ENCODE results near the gene QRFP. TPM values are rescaled to one million over a fixed set of nuclear protein-coding genes. Genes with fewer than 3 reads are reported as not detected.
A peak's percentile ranks its signal among the peaks of the same experiment; 100 is the strongest.

QRFP gene
- polyA plus RNA-seq, 3 donors from 2014 or later, result not detected

GRCh38 chr9:130899051-130899748, 2.6 kb upstream of the QRFP start:
- DNase-seq, result no peak
- Mint-ChIP-seq H3K27me3 (ENCODE audit: low read depth in 3 of 3) (peaks cover 0 to 1% (median 0%) of the 10 kb centered on the region in 3 donors), H3K27ac (no peak overlapping the region), H3K36me3 (no peaks in the 10 kb centered on the region), H3K9me3 (no peaks in the 10 kb centered on the region), H3K4me1 (no peaks in the 10 kb centered on the region), H3K4me3 (no peak overlapping the region)

- Mint-ChIP-seq H3K9me3 (no peaks in the 10 kb centered on the region), H3K4me1 (peaks cover 0 to 2% of the 10 kb centered on the region in 2 donors), H3K4me3 (no peak overlapping the region), H3K27ac (no peak overlapping the region), H3K27me3 (ENCODE audit: low read depth in 3 of 3) (peaks cover 0 to 1% (median 0%) of the 10 kb centered on the region in 3 donors), H3K36me3 (no peaks in the 10 kb centered on the region)
- DNase-seq, result no peak
These were observed 1.9 kb upstream of the QRFP start for GRCh38 chr9:130898552-130898852.

GRCh38 chr9:130897848-130898551, 1.4 kb upstream of the QRFP start:
- H3K36me3 Mint-ChIP-seq, result no peaks in the 10 kb centered on the region
- H3K4me1 Mint-ChIP-seq, result peaks cover 0 to 3% of the 10 kb centered on the region in 2 donors
- H3K4me3 Mint-ChIP-seq, result no peak overlapping the region
- H3K27ac Mint-ChIP-seq, result no peak overlapping the region
- DNase-seq, result no peak
- H3K9me3 Mint-ChIP-seq, result no peaks in the 10 kb centered on the region
- peaks cover 0 to 1% (median 0%) of the 10 kb centered on the region in 3 donors for H3K27me3 Mint-ChIP-seq (ENCODE audit: low read depth in 3 of 3)

GRCh38 chr9:130897105-130897751, 616 bp upstream of the QRFP start:
- no peak overlapping the region for H3K4me3 Mint-ChIP-seq
- no peak for DNase-seq
- no peak overlapping the region for H3K27ac Mint-ChIP-seq
- H3K4me1 Mint-ChIP-seq, result peaks cover 0 to 3% of the 10 kb centered on the region in 2 donors
- peaks cover 0 to 1% (median 0%) of the 10 kb centered on the region in 3 donors for H3K27me3 Mint-ChIP-seq (ENCODE audit: low read depth in 3 of 3)
- H3K9me3 Mint-ChIP-seq, result no peaks in the 10 kb centered on the region
- no peaks in the 10 kb centered on the region for H3K36me3 Mint-ChIP-seq

GRCh38 chr9:130895481-130896232, 955 bp downstream of the QRFP start:
- Mint-ChIP-seq H3K9me3 (no peaks in the 10 kb centered on the region), H3K36me3 (no peaks in the 10 kb centered on the region), H3K4me1 (peaks cover 0 to 3% of the 10 kb centered on the region in 2 donors), H3K27me3 (ENCODE audit: low read depth in 3 of 3) (peaks cover 0 to 2% (median 0%) of the 10 kb centered on the region in 3 donors), H3K27ac (no peak overlapping the region), H3K4me3 (no peak overlapping the region)
- no peak for DNase-seq

GRCh38 chr9:130895038-130895437, 1.6 kb downstream of the QRFP start:
- Mint-ChIP-seq H3K27me3 (ENCODE audit: low read depth in 3 of 3) (peaks cover 0 to 2% (median 0%) of the 10 kb centered on the region in 3 donors), H3K9me3 (no peaks in the 10 kb centered on the region), H3K36me3 (no peaks in the 10 kb centered on the region), H3K4me1 (peaks cover 0 to 3% of the 10 kb centered on the region in 2 donors), H3K27ac (no peak overlapping the region), H3K4me3 (no peak overlapping the region)
- no peak for DNase-seq

- no peaks in the 10 kb centered on the region for H3K36me3 Mint-ChIP-seq
- no peaks in the 10 kb centered on the region for H3K9me3 Mint-ChIP-seq
- DNase-seq, result no peak
- no peak overlapping the region for H3K4me3 Mint-ChIP-seq
- peaks cover 0 to 2% (median 0%) of the 10 kb centered on the region in 3 donors for H3K27me3 Mint-ChIP-seq (ENCODE audit: low read depth in 3 of 3)
- peaks cover 0 to 3% of the 10 kb centered on the region in 2 donors for H3K4me1 Mint-ChIP-seq
- H3K27ac Mint-ChIP-seq, result no peak overlapping the region
These were observed 2.1 kb downstream of the QRFP start for GRCh38 chr9:130894546-130894945.

GRCh38 chr9:130893341-130894101, 3.1 kb downstream of the QRFP start:
- Mint-ChIP-seq H3K27me3 (ENCODE audit: low read depth in 3 of 3) (peaks cover 0 to 2% (median 0%) of the 10 kb centered on the region in 3 donors), H3K4me3 (peak overlapping the region in 2 of 5 donors; percentile 23 to 24), H3K4me1 (peaks cover 0 to 3% of the 10 kb centered on the region in 2 donors), H3K9me3 (no peaks in the 10 kb centered on the region), H3K36me3 (peaks cover 0 to 3% (median 1%) of the 10 kb centered on the region in 3 donors), H3K27ac (peak overlapping the region in 1 of 6 donors; percentile 28)
- DNase-seq, result no peak

- Mint-ChIP-seq H3K4me3 (no peak overlapping the region), H3K27ac (peak overlapping the region in 1 of 6 donors; percentile 19), H3K27me3 (ENCODE audit: low read depth in 3 of 3) (peaks cover 0 to 2% (median 0%) of the 10 kb centered on the region in 3 donors), H3K9me3 (no peaks in the 10 kb centered on the region), H3K4me1 (peaks cover 0 to 3% of the 10 kb centered on the region in 2 donors), H3K36me3 (peaks cover 0 to 9% (median 3%) of the 10 kb centered on the region in 3 donors)
- no peak for DNase-seq
These were observed 3.9 kb downstream of the QRFP start for GRCh38 chr9:130892477-130893304.

- H3K27me3 Mint-ChIP-seq (ENCODE audit: low read depth in 3 of 3), result peaks cover 0 to 2% (median 0%) of the 10 kb centered on the region in 3 donors
- no peak for DNase-seq
- H3K4me3 Mint-ChIP-seq, result no peak overlapping the region
- no peaks in the 10 kb centered on the region for H3K9me3 Mint-ChIP-seq
- peaks cover 5 to 16% (median 8%) of the 10 kb centered on the region in 3 donors for H3K36me3 Mint-ChIP-seq
- peaks cover 0 to 3% of the 10 kb centered on the region in 2 donors for H3K4me1 Mint-ChIP-seq
- no peak overlapping the region for H3K27ac Mint-ChIP-seq
These were observed 4.7 kb downstream of the QRFP start for GRCh38 chr9:130891688-130892476.

GRCh38 chr9:130890870-130891687, 5.5 kb downstream of the QRFP start:
- H3K27me3 Mint-ChIP-seq (ENCODE audit: low read depth in 3 of 3), result peaks cover 0 to 2% (median 0%) of the 10 kb centered on the region in 3 donors
- no peaks in the 10 kb centered on the region for H3K9me3 Mint-ChIP-seq
- no peak overlapping the region for H3K27ac Mint-ChIP-seq
- H3K4me3 Mint-ChIP-seq, result no peak overlapping the region
- H3K36me3 Mint-ChIP-seq, result peaks cover 5 to 16% (median 8%) of the 10 kb centered on the region in 3 donors
- H3K4me1 Mint-ChIP-seq, result peaks cover 0 to 3% of the 10 kb centered on the region in 2 donors
- no peak for DNase-seq

Measured in immature natural killer cell (primary cell).